ENCODE results near the gene OMA1.
"Not testable (repeated sequence)": the region's sequence is repeated elsewhere in the genome, so short reads cannot be mapped to it uniquely, and the experiment has no call there.

The OMA1 gene

DNA sequence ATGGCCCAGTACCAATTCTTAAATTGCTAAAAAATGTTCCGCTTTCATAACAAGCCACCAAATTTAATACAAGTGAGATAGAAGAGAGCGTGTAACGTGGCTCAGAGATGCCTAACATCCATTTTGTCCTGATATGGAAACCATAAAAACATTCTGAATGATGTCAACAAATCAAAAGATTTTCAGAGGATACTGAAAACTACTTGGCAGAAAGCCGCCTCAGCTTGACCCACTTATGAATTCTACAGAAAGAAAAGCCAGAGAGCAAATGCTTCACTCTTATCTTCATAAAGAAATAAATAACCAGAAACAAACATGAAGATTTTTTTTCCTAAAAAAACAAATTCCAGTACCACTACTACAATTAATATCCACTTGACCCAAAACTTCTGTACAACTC lies 41.2 kb downstream of the OMA1 start:
- DNase-seq (ENCODE audit: insufficient read length) (no peak), FAIRE-seq (no peak)
- TF ChIP-seq POLR2AphosphoS5 (IDR thresholded peaks at IDR 0.05; ENCODE audit: low read depth, low read length) = no peak
- TF ChIP-seq TAF1 (IDR thresholded peaks at IDR 0.05; ENCODE audit: borderline replicate concordance, low read depth, low read length) = no peak
- TF ChIP-seq POLR2A (IDR thresholded peaks at IDR 0.05; ENCODE audit: low read depth, low read length) = no peak

DNA sequence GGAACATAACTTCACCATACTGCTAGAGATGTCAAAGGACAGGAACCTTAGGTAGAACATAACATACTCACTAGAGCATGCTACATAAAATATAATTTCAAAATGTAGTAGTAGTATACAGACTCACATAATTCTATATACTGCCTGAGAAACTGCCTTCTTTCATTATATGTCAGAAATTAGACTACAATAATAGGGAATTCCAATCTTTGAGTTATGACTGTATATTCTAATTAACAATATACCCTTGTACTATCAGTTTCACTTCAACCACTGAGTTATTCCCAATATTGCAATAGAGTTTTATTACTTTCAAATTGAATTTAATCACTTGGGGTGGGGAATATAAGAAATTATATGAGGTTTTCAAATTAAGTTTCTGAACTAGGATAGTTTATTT lies 44.0 kb downstream of the OMA1 start:
- TF ChIP-seq TAF1 (IDR thresholded peaks at IDR 0.05; ENCODE audit: borderline replicate concordance, low read depth, low read length) = no peak
- TF ChIP-seq POLR2A (IDR thresholded peaks at IDR 0.05; ENCODE audit: low read depth, low read length) = no peak
- no peak for TF ChIP-seq POLR2AphosphoS5 (IDR thresholded peaks at IDR 0.05; ENCODE audit: low read depth, low read length)
- DNase-seq (ENCODE audit: insufficient read length) = no peak
- FAIRE-seq = no peak

DNA sequence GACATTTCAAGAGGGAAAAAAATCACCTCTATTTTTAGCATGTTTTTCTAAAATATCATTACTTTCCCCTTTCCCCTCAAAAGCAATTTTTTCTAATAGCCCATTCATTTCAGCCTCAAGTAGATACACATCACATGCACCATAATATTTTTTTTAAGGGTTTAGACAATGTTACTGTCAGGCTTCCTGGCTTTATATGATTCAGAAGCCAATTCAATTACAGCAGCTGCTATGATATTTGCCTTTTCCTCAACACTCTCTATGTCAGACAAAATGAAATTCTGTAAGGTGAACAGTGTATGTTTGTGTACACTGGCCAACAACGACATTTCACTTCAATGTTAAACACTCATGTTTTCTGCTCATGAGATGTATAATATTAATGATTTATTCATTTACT lies 46.5 kb downstream of the OMA1 start:
- no peak for TF ChIP-seq POLR2AphosphoS5 (IDR thresholded peaks at IDR 0.05; ENCODE audit: low read depth, low read length)
- TF ChIP-seq POLR2A (IDR thresholded peaks at IDR 0.05; ENCODE audit: low read depth, low read length) = no peak
- no peak for TF ChIP-seq TAF1 (IDR thresholded peaks at IDR 0.05; ENCODE audit: borderline replicate concordance, low read depth, low read length)
- DNase-seq (ENCODE audit: insufficient read length) (no peak), FAIRE-seq (no peak)

- FAIRE-seq (no peak), DNase-seq (ENCODE audit: insufficient read length) (no peak)
- TF ChIP-seq POLR2A (IDR thresholded peaks at IDR 0.05; ENCODE audit: low read depth, low read length) (no peak), POLR2AphosphoS5 (IDR thresholded peaks at IDR 0.05; ENCODE audit: low read depth, low read length) (no peak), TAF1 (IDR thresholded peaks at IDR 0.05; ENCODE audit: borderline replicate concordance, low read depth, low read length) (no peak)
These were observed 49.0 kb downstream of the OMA1 start for GRCh38 chr1:58497499-58497898.

DNA sequence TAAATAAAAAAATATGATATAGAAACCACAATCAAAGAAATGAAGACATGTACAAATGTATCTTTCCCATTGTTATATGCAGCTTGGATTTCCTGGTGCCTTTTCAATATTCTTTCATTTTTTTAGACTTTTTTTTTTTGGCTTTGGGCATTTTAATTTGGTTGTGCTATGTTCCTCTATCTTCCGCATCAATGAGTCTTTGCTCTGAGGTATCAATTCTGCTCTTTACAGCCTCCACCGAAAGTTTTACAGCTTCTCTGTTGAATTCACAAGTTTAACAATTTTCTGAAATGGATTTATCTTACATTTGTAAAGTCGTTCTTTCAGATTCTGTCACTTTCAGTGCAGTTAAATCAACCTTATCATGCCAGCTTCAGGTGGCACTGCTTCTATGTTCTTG lies 50.5 kb downstream of the OMA1 start:
- TF ChIP-seq TAF1 (IDR thresholded peaks at IDR 0.05; ENCODE audit: borderline replicate concordance, low read depth, low read length) (no peak), POLR2AphosphoS5 (IDR thresholded peaks at IDR 0.05; ENCODE audit: low read depth, low read length) (no peak), POLR2A (IDR thresholded peaks at IDR 0.05; ENCODE audit: low read depth, low read length) (no peak)
- FAIRE-seq = peak; percentile 27
- no peak for DNase-seq (ENCODE audit: insufficient read length)

DNA sequence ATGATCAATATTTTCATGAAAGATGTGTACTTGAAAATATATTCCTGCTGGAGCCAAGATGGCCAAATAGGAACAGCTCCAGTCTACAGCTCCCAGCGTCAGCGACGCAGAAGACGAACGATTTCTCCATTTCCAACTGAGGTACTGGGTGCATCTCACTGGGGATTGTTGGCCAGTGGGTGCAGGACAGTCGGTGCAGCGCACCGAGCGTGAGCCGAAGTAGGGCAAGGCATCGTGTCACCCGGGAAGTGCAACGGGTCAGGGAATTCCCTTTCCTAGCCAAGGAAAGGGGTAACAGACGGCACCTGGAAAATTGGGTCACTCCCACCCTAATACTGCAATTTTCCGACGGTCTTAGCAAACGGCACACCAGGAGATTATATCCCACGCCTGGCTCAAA lies 57.6 kb downstream of the OMA1 start:
- not testable (repeated sequence) for FAIRE-seq; DNase-seq (ENCODE audit: insufficient read length)

- no peak for TF ChIP-seq TAF1 (IDR thresholded peaks at IDR 0.05; ENCODE audit: borderline replicate concordance, low read depth, low read length)
- no peak for TF ChIP-seq POLR2A (IDR thresholded peaks at IDR 0.05; ENCODE audit: low read depth, low read length)
- no peak for TF ChIP-seq POLR2AphosphoS5 (IDR thresholded peaks at IDR 0.05; ENCODE audit: low read depth, low read length)
- FAIRE-seq (peak; percentile 62), DNase-seq (ENCODE audit: insufficient read length) (no peak)
These were observed 59.5 kb downstream of the OMA1 start for GRCh38 chr1:58487002-58487401.

DNA sequence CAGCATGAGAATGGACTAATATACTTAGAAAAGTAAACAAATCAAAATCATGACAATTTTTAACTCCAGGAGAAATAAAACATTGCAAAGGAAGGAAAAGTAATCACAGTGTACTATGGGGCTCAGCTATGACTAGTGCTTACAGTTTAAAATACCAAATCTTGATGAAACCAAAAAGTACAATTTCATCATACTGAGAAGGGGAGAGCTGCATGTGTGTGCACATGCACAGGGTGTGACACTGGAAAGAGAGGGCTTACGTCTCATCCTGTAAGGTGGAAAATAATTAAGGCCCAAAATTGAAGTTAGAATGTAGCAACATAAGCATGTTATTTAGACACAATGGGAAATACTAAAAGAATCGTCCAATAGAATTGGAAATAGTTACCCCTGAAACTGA lies 64.6 kb downstream of the OMA1 start:
- DNase-seq (ENCODE audit: insufficient read length) (no peak), FAIRE-seq (no peak)
- TF ChIP-seq TAF1 (IDR thresholded peaks at IDR 0.05; ENCODE audit: borderline replicate concordance, low read depth, low read length) (no peak), POLR2AphosphoS5 (IDR thresholded peaks at IDR 0.05; ENCODE audit: low read depth, low read length) (no peak), POLR2A (IDR thresholded peaks at IDR 0.05; ENCODE audit: low read depth, low read length) (no peak)

DNA sequence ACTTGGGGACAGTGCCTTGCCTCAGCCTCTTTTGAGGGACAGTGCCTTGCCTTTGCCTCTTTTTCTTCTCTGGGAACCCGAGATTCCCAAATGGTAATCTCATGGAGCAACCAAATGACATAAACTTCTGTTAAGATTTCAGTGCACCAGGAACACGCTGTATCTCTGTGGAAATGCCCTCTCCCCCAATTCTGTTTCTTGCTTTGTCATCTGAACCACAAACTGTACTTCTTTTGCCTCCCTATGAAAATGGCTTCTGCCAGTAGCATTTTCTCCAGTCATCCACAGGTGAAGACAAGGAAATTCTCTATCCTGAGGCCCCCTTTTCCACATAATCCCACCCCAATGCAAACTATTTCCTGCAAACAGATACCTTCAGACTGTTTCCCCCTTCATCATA lies 66.3 kb downstream of the OMA1 start:
- TF ChIP-seq POLR2A (IDR thresholded peaks at IDR 0.05; ENCODE audit: low read depth, low read length) = no peak
- TF ChIP-seq TAF1 (IDR thresholded peaks at IDR 0.05; ENCODE audit: borderline replicate concordance, low read depth, low read length) = no peak
- TF ChIP-seq POLR2AphosphoS5 (IDR thresholded peaks at IDR 0.05; ENCODE audit: low read depth, low read length) = no peak
- DNase-seq (ENCODE audit: insufficient read length) (no peak), FAIRE-seq (no peak)

- FAIRE-seq (no peak), DNase-seq (ENCODE audit: insufficient read length) (no peak)
- no peak for TF ChIP-seq POLR2AphosphoS5 (IDR thresholded peaks at IDR 0.05; ENCODE audit: low read depth, low read length)
- no peak for TF ChIP-seq TAF1 (IDR thresholded peaks at IDR 0.05; ENCODE audit: borderline replicate concordance, low read depth, low read length)
- no peak for TF ChIP-seq POLR2A (IDR thresholded peaks at IDR 0.05; ENCODE audit: low read depth, low read length)
These were observed 69.1 kb downstream of the OMA1 start for GRCh38 chr1:58477390-58477789.

- FAIRE-seq (no peak), DNase-seq (ENCODE audit: insufficient read length) (no peak)
- TF ChIP-seq POLR2A (IDR thresholded peaks at IDR 0.05; ENCODE audit: low read depth, low read length) (no peak), TAF1 (IDR thresholded peaks at IDR 0.05; ENCODE audit: borderline replicate concordance, low read depth, low read length) (no peak), POLR2AphosphoS5 (IDR thresholded peaks at IDR 0.05; ENCODE audit: low read depth, low read length) (no peak)
These were observed 70.3 kb downstream of the OMA1 start for GRCh38 chr1:58476179-58476578.

DNA sequence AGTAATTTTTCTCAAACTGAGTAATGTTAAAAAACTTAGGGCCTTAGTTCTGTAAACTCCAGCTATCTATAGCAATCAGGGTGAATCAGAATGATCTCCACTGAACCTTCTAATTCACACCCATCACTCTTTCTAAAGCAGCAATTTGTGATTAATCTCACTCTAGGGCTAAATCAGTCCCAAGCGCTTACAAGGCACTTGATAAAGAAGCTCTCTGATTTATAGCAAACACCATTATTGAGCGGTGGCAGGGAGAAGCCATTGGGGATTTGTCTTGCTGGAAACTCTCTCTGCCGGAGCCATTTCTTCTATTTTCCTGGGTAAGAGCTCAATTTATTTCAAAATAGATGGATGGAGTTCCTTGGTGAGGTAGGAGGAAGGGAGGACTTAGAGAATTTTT lies 77.0 kb downstream of the OMA1 start:
- TF ChIP-seq TAF1 (IDR thresholded peaks at IDR 0.05; ENCODE audit: borderline replicate concordance, low read depth, low read length) = no peak
- no peak for TF ChIP-seq POLR2A (IDR thresholded peaks at IDR 0.05; ENCODE audit: low read depth, low read length)
- no peak for TF ChIP-seq POLR2AphosphoS5 (IDR thresholded peaks at IDR 0.05; ENCODE audit: low read depth, low read length)
- FAIRE-seq (no peak), DNase-seq (ENCODE audit: insufficient read length) (no peak)

GRCh38 chr1:58469016-58469415 lies 77.5 kb downstream of the OMA1 start:
- no peak for FAIRE-seq
- no peak for DNase-seq (ENCODE audit: insufficient read length)
- TF ChIP-seq POLR2AphosphoS5 (IDR thresholded peaks at IDR 0.05; ENCODE audit: low read depth, low read length) (no peak), POLR2A (IDR thresholded peaks at IDR 0.05; ENCODE audit: low read depth, low read length) (no peak), TAF1 (IDR thresholded peaks at IDR 0.05; ENCODE audit: borderline replicate concordance, low read depth, low read length) (no peak)
